ENCODE results near the gene DAPK1.

- TF ChIP-seq, protein P1, sequence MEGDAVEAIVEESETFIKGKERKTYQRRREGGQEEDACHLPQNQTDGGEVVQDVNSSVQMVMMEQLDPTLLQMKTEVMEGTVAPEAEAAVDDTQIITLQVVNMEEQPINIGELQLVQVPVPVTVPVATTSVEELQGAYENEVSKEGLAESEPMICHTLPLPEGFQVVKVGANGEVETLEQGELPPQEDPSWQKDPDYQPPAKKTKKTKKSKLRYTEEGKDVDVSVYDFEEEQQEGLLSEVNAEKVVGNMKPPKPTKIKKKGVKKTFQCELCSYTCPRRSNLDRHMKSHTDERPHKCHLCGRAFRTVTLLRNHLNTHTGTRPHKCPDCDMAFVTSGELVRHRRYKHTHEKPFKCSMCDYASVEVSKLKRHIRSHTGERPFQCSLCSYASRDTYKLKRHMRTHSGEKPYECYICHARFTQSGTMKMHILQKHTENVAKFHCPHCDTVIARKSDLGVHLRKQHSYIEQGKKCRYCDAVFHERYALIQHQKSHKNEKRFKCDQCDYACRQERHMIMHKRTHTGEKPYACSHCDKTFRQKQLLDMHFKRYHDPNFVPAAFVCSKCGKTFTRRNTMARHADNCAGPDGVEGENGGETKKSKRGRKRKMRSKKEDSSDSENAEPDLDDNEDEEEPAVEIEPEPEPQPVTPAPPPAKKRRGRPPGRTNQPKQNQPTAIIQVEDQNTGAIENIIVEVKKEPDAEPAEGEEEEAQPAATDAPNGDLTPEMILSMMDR (IDR thresholded peaks at IDR 0.05; ENCODE audit: low read depth, low read length, poor library complexity, severe bottlenecking) = no peak
- no peak for TF ChIP-seq EZH2phosphoT487 (IDR thresholded peaks at IDR 0.05; ENCODE audit: borderline replicate concordance, low read length)
These were observed 111.3 kb downstream of the DAPK1 start for GRCh38 chr9:87609002-87609401.
